ENCODE results near the gene PTPN2.

Gene PTPN2

DNA sequence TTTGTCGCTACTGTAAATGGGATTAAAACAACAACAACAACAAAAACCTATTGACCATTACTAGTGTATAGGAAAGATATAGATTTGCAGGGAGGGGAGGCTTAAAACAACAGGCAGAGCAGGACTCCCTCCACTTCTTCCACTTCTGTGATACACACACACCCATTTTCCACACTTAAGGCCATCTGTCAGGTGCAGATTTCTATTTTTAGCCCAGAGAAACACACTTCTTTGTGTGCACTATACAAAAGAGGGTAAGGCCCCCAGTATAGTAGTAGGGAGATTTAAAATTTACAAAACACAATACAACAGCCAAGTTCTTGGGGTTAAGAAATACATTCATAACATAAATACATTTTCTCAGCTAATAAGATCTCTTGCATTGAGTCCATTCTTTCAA is 22.4 kb downstream of the PTPN2 start:
- Histone ChIP-seq H3K36me3 (replicated peaks; ENCODE audit: low read depth, low read length) (peaks cover 6% of the 10 kb centered on the region), H3K4me2 (ENCODE audit: low read length) (no peak overlapping the region), H3K4me1 (ENCODE audit: low read length) (peaks cover 12% of the 10 kb centered on the region; the same call in 1 of the 2 replicates), H3K79me2 (ENCODE audit: low read length) (peaks cover 86% of the 10 kb centered on the region), H3K9ac (ENCODE audit: low read length) (no peak overlapping the region), H3K27ac (ENCODE audit: low read length) (no peak overlapping the region), H4K20me1 (ENCODE audit: insufficient read depth, low read length) (peaks cover 31% of the 10 kb centered on the region), H3K4me3 (ENCODE audit: low read length) (no peak overlapping the region), H3K9me3 (ENCODE audit: insufficient read depth, low read length) (no peaks in the 10 kb centered on the region), H3K27me3 (ENCODE audit: low read depth, low read length) (no peaks in the 10 kb centered on the region), H2AFZ (ENCODE audit: low read depth, low read length) (no peak overlapping the region)
- TF ChIP-seq, protein P1, sequence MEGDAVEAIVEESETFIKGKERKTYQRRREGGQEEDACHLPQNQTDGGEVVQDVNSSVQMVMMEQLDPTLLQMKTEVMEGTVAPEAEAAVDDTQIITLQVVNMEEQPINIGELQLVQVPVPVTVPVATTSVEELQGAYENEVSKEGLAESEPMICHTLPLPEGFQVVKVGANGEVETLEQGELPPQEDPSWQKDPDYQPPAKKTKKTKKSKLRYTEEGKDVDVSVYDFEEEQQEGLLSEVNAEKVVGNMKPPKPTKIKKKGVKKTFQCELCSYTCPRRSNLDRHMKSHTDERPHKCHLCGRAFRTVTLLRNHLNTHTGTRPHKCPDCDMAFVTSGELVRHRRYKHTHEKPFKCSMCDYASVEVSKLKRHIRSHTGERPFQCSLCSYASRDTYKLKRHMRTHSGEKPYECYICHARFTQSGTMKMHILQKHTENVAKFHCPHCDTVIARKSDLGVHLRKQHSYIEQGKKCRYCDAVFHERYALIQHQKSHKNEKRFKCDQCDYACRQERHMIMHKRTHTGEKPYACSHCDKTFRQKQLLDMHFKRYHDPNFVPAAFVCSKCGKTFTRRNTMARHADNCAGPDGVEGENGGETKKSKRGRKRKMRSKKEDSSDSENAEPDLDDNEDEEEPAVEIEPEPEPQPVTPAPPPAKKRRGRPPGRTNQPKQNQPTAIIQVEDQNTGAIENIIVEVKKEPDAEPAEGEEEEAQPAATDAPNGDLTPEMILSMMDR (IDR thresholded peaks at IDR 0.05; ENCODE audit: low read depth, low read length): no peak
- no peak for TF ChIP-seq EZH2phosphoT487 (IDR thresholded peaks at IDR 0.05; ENCODE audit: low read depth)

- no peak overlapping the region for H3K4me2 ChIP-seq (ENCODE audit: low read length)
- no peak overlapping the region for H3K9ac ChIP-seq (ENCODE audit: low read length)
- no peak overlapping the region for H3K4me3 ChIP-seq (ENCODE audit: low read length)
- H4K20me1 ChIP-seq (ENCODE audit: insufficient read depth, low read length): peaks cover 31% of the 10 kb centered on the region
- H3K27ac ChIP-seq (ENCODE audit: low read length): no peak overlapping the region
- peaks cover 12% of the 10 kb centered on the region; the same call in 1 of the 2 replicates for H3K4me1 ChIP-seq (ENCODE audit: low read length)
- H3K27me3 ChIP-seq (ENCODE audit: low read depth, low read length): no peaks in the 10 kb centered on the region
- peaks cover 14% of the 10 kb centered on the region for H3K36me3 ChIP-seq (replicated peaks; ENCODE audit: low read depth, low read length)
- no peak overlapping the region for H2AFZ ChIP-seq (ENCODE audit: low read depth, low read length)
- H3K9me3 ChIP-seq (ENCODE audit: insufficient read depth, low read length): no peaks in the 10 kb centered on the region
- peaks cover 82% of the 10 kb centered on the region for H3K79me2 ChIP-seq (ENCODE audit: low read length)
- no peak for TF ChIP-seq EZH2phosphoT487 (IDR thresholded peaks at IDR 0.05; ENCODE audit: low read depth)
- TF ChIP-seq, protein P1 (IDR thresholded peaks at IDR 0.05; ENCODE audit: low read depth, low read length): no peak
Measured at GRCh38 chr18:12860530-12860929, 23.5 kb downstream of the PTPN2 start.

- Histone ChIP-seq H2AFZ (ENCODE audit: low read depth, low read length) (no peak overlapping the region), H3K4me2 (ENCODE audit: low read length) (no peak overlapping the region), H3K27me3 (ENCODE audit: low read depth, low read length) (no peaks in the 10 kb centered on the region), H3K9ac (ENCODE audit: low read length) (no peak overlapping the region), H3K79me2 (ENCODE audit: low read length) (peaks cover 72% of the 10 kb centered on the region), H3K4me1 (ENCODE audit: low read length) (peaks cover 12% of the 10 kb centered on the region; the same call in 1 of the 2 replicates), H3K4me3 (ENCODE audit: low read length) (no peak overlapping the region), H3K27ac (ENCODE audit: low read length) (no peak overlapping the region), H3K36me3 (replicated peaks; ENCODE audit: low read depth, low read length) (peaks cover 14% of the 10 kb centered on the region), H4K20me1 (ENCODE audit: insufficient read depth, low read length) (peaks cover 27% of the 10 kb centered on the region), H3K9me3 (ENCODE audit: insufficient read depth, low read length) (no peaks in the 10 kb centered on the region)
- TF ChIP-seq, protein P1 (IDR thresholded peaks at IDR 0.05; ENCODE audit: low read depth, low read length): no peak
- no peak for TF ChIP-seq EZH2phosphoT487 (IDR thresholded peaks at IDR 0.05; ENCODE audit: low read depth)
Measured at GRCh38 chr18:12858991-12859390, 25.0 kb downstream of the PTPN2 start.

DNA sequence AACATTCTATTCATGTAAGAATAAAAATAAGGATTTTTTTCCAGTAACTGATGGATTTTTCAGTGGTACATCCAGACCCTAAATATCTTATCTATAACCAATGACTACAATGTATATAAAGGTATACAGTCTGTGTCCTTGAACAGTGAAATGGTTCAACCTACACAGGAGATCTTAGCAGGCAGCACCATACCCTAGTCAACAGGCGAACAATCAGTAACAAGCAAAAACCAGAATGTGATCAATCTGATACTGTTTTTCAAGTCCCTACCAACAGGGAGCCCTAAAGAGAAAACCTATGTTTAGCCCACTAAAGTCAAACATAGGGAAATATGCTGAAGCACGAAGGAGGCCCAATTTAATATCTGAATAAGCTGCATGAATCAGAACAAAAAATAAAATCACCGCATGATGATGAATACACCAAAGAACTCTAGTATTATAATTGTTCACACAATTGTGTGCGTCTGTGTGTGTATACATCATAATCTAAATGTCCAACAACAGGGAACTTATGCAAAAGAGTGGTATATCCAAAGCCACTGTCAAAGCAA is 26.0 kb downstream of the PTPN2 start:
- Histone ChIP-seq H3K9me3 (ENCODE audit: insufficient read depth, low read length) (no peaks in the 10 kb centered on the region), H3K27me3 (ENCODE audit: low read depth, low read length) (no peaks in the 10 kb centered on the region), H3K9ac (ENCODE audit: low read length) (no peak overlapping the region), H4K20me1 (ENCODE audit: insufficient read depth, low read length) (peaks cover 24% of the 10 kb centered on the region), H3K36me3 (replicated peaks; ENCODE audit: low read depth, low read length) (peaks cover 14% of the 10 kb centered on the region), H2AFZ (ENCODE audit: low read depth, low read length) (no peak overlapping the region), H3K4me2 (ENCODE audit: low read length) (no peak overlapping the region), H3K4me3 (ENCODE audit: low read length) (no peak overlapping the region), H3K4me1 (ENCODE audit: low read length) (peaks cover 12% of the 10 kb centered on the region; the same call in 1 of the 2 replicates), H3K27ac (ENCODE audit: low read length) (no peak overlapping the region), H3K79me2 (ENCODE audit: low read length) (peaks cover 70% of the 10 kb centered on the region)
- no peak for TF ChIP-seq EZH2phosphoT487 (IDR thresholded peaks at IDR 0.05; ENCODE audit: low read depth)
- TF ChIP-seq, protein P1 (IDR thresholded peaks at IDR 0.05; ENCODE audit: low read depth, low read length): no peak
